CD4-positive, alpha-beta T cell treated with Interleukin-1 beta for 1 hour (primary cell): ENCODE results near the gene OMP.

Source experiments
- DNase-seq, 2 donors: peaks; one replicate each; pipeline ENCODE4 v3.0.0-alpha.2; 2020 to 2022

OMP gene

DNA sequence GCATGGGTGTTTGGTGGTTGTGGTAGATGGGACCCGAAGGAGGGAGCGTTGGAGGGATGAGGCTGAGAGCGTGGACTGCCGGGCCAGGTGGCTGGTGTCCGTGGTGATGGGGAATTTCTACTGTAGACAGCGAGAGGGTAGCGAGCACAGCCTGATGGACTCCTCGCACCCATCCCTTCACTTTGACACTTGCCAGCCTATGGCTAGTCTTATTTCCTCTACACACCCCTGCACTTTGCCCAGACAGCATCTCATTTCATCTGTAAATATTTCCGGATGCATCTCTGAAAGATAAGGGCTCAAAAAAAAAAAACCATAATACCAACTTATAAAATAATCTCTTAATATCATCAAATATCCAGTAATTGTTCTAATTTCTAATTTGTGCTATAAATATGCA, 5.8 kb downstream of the OMP start:
- DNase-seq = no peak

GRCh38 chr11:77109236-77110019, 6.8 kb downstream of the OMP start:
- no peak for DNase-seq

- DNase-seq = no peak
Observed at GRCh38 chr11:77110836-77111235, 8.2 kb downstream of the OMP start.

DNA sequence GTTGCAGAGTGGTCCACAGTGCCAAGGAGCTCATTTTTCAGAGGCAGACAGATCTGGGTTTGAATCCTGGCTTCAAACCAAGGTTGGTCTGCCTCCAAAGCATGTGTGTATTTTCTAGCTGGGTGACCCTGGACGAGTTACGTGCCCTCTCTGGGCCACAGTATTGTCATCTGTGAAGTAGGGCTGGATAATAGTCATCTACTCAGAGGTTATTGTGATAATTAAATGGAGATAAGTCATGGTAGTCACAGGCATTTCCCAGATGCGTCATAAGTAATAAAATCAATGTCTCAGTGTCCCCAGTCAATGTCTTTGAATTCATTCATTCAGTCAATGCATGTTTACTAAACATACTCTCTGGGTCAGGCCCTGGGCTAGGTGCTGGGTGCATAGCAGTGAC, 8.6 kb downstream of the OMP start:
- no peak for DNase-seq

- DNase-seq = no peak
Observed at GRCh38 chr11:77111946-77112345, 9.3 kb downstream of the OMP start.

DNA sequence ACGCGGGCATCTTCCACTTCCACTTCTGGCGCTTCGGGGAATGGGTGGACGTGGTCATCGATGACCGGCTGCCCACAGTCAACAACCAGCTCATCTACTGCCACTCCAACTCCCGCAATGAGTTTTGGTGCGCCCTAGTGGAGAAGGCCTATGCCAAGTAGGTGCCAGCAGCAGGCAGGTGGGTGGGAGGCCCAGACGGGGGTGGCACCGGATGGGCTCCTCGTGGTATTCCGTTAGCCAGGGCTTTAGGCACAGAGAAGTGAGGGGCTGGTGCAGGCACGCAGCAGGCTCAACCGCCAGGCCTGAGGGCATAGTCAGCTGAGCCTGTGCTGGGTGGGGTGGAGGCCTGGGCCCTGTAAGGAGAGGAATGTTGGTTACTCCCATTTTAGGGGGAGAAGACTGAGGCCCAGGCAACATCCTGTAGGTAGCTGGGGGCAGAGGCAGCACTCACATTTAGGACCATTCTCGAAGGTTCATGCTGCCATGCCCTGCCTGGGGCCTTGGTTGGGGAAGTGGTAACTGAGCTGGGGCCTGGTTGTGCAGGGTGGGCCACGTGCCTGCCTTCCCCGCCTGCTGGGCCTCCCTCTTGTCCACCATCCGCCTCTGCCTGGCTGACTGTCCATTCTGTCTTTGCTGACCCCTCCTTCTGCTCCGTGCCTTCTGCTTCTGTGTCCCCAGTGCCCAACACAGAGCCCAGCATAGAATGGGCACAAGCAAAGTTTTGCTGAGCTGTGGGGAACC, 10.2 kb downstream of the OMP start:
- DNase-seq = no peak

DNA sequence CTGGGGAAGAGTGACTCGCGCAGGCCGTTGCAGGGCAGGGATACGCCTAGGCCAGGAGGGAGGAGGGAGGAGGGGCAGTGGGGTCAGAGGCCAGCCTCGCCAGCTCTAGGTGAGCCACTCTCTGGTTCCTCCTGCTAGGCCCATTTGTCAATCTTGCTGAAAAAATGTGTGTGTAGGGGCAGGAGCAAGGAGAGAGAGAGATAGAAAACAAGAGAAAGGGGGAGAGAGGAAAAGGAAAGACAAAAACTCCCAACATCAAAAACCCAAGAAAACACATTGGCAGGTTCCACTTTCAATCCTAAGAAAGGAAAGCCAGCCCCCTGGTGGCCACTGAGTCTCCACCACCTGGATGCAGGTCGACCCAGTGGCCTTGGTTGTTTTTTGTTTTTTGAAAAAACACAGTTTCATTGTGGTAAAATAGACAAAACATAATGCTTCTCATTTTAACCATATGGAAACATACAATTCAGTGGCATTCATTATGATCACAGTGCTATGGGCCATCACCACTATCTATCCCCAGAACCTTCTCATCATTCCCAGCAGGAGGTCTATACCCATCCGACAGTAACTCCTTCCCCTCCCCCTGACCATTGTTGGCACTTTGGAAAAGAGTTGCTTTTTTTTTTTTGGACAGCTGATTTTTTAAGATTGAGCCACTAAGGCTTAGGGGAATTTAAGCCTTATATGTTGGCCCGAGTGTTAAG, 10.9 kb downstream of the OMP start:
- DNase-seq = peak in 1 of 2 donors; percentile 12

DNA sequence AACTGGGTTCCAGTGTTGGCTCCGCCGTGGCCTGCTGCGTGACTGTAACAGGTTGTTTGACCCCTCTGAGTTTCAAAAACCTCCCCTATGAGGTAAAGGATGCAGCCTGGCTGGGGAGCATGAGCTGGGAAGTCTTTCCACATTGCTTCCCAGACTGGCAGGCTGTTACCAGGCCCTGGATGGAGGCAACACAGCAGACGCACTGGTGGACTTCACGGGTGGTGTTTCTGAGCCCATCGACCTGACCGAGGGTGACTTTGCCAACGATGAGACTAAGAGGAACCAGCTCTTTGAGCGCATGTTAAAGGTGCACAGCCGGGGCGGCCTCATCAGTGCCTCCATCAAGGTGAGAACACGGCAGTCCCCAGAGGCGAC, 11.4 kb downstream of the OMP start:
- no peak for DNase-seq

DNA sequence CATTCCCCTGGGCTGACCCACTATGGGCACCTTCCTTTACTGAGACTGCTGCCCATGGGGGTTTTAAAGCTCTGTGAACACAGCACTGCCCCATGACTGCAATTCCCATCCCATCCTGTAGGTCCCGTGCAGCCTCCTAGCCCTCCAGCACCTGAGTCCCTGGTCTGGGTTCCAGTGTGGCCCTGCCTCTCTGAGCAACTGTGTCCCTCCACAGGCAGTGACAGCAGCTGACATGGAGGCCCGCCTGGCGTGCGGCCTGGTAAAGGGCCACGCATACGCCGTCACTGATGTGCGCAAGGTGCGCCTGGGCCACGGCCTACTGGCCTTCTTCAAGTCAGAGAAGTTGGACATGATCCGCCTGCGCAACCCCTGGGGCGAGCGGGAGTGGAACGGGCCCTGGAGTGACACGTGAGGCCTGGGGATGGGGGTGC, 12.6 kb downstream of the OMP start:
- no peak for DNase-seq

DNA sequence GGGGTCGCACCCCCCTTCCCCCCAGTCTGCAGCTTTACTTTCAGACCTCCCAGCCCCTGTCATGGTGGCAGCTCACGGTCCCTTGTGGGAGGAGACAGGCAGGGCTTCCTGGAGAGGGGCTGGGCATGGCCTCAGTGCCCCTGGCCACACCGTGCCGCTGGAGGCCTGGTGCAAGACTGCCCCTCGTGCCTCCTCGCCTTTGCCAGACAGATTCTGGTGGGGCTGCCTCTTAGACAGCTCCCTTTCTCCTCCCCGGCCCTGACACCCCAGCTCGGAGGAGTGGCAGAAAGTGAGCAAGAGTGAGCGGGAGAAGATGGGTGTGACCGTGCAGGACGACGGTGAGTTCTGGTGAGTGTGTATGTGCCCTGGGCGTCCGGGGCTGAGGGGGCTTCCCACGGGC, 13.3 kb downstream of the OMP start:
- DNase-seq = no peak

- no peak for DNase-seq
Observed at GRCh38 chr11:77117492-77117891, 14.9 kb downstream of the OMP start.

GRCh38 chr11:77118086-77118485, 15.4 kb downstream of the OMP start:
- no peak for DNase-seq

DNA sequence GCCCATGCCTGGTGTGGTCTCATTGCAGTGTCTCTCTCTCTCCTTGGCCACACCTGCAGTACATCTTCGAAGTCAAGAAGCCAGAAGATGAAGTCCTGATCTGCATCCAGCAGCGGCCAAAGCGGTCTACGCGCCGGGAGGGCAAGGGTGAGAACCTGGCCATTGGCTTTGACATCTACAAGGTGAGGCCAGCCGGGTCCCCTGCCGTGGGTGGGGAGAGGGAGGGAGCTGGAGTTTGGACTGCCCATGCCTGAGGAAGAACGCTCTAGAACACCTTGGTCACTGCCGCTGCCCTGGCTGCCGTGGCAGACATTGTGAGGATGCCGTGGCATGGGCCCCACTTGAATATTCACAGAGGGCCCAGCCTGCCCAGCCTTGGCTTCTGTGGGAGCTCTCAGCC, 16.3 kb downstream of the OMP start:
- no peak for DNase-seq

GRCh38 chr11:77119531-77119936, 16.9 kb downstream of the OMP start:
- no peak for DNase-seq

GRCh38 chr11:77120571-77120970, 17.9 kb downstream of the OMP start:
- no peak for DNase-seq

DNA sequence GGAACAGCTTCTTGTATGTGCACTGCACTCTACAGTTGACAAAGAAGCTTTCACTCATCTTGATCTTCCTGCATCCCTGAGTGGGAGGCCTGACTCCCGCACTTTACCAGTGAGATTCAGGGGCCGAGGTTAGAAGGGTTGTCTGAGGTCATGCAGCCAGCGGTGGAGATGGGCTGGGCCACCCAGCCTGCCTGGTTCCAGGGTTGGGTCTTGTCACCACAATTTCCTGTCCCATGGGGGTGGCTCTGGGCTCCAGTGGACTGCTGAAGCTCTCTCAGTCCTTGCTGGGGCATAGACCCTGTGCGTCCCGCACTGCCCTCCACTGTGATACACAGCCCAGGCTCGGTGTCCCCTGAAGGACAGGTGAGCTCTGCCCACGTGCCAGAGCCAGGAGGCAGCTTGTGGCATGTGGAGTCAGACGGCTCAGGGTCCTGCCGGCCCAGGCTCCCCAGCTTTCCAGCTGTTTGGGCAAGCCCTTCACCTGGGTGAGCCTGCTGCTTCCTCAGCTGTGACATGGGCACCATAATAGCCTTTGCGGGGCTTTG, 18.5 kb downstream of the OMP start:
- no peak for DNase-seq

GRCh38 chr11:77121876-77122575, 19.4 kb downstream of the OMP start:
- DNase-seq = no peak

GRCh38 chr11:77122576-77123212, 20.1 kb downstream of the OMP start:
- DNase-seq = no peak

DNA sequence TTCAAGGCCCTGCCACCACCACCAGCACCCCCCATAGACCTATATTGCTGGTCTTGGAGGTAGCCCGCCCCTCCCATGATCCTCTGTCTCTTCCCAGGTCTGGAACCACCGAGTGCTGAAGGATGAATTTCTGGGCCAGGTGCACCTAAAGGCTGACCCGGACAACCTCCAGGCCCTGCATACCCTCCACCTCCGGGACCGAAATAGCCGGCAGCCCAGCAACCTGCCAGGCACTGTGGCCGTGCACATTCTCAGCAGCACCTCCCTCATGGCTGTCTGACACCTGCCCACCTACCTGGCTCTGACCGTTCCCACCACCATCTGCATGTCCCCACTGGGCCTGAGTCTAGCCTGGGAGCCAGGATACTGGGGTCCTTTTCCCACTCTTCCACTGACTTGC, 21.0 kb downstream of the OMP start:
- DNase-seq = no peak

DNA sequence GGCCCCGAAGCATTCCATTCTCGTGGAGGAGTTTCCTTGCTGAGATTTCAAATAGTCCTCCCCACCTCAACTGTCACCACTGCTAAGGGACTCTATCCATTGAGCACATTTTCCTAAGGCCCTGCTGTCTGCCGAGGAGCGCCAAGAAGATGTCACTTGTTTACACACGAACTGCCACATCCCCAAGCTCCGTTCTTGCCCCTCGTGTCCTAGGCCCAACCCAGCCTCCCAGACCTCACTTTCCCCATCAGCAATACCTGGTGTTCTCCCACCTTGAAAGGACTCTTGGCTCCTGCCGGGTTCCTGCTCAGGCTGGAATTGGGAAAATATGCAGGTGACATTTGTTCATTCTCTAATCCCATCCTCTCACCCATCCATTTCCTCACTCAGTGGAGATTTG, 21.4 kb downstream of the OMP start:
- DNase-seq = no peak

- no peak for DNase-seq
Observed at GRCh38 chr11:77124488-77124887, 21.8 kb downstream of the OMP start.

DNA sequence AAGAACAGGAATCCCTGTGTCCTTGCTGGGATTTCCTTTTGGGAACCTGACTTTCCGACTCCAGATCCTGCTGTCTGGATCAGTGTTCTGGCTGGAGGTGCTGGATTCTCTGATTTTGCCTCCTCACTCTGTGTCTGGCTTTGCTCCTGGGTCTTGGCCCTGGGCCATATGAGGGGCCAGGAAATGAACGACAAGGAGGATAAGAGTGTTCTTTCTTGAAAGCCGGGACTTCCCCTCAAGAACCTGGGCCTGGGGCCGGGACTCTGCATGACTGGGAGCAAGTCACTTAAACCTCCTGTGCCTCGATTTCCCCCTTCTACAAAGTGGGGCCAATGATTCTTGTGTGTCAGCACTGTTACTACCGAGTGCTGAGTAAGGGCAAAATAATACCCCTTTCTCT, 22.6 kb downstream of the OMP start:
- DNase-seq = no peak

DNA sequence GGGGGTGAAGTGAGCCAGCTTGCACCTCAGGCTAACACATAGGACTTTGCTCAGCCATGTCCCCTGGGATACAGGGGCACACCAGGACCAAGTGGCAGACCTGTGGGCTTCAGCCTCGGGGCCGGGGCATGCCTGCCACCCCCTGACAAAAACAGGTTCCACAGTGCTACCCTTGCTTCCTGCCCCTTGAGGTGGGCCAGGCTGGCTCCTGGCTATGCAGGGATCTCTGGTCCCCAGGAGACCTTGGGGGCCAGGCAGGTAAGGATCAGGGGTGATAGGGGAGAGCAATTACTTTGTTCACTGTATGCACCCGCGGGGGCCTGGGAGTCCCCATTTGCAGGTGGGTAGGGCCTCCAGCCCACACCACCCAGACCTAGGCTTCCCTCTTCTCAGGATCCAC, 23.1 kb downstream of the OMP start:
- no peak for DNase-seq
